ENCODE results near the gene NT5C1A.
A peak's percentile ranks its signal among the peaks of the same experiment; 100 is the strongest.

The NT5C1A gene

GRCh38 chr1:39681294-39681693 is 9.4 kb upstream of the NT5C1A start:
- no peaks in the 10 kb centered on the region; the same call in 1 of the 2 replicates for H3K9me3 ChIP-seq (ENCODE audit: control insufficient read depth, insufficient read depth, low read length)
- H3K9ac ChIP-seq (ENCODE audit: low read depth, low read length) = no peak overlapping the region
- no peaks in the 10 kb centered on the region for H3K36me3 ChIP-seq (ENCODE audit: insufficient read depth, low read length)
- H3K4me1 ChIP-seq (ENCODE audit: insufficient read depth, low read length) = no peaks in the 10 kb centered on the region

GRCh38 chr1:39680751-39681150 is 8.8 kb upstream of the NT5C1A start:
- Histone ChIP-seq H3K4me1 (ENCODE audit: insufficient read depth, low read length) (no peaks in the 10 kb centered on the region), H3K9ac (ENCODE audit: low read depth, low read length) (no peak overlapping the region), H3K36me3 (ENCODE audit: insufficient read depth, low read length) (no peaks in the 10 kb centered on the region), H3K9me3 (ENCODE audit: control insufficient read depth, insufficient read depth, low read length) (no peaks in the 10 kb centered on the region; the same call in 1 of the 2 replicates)

DNA sequence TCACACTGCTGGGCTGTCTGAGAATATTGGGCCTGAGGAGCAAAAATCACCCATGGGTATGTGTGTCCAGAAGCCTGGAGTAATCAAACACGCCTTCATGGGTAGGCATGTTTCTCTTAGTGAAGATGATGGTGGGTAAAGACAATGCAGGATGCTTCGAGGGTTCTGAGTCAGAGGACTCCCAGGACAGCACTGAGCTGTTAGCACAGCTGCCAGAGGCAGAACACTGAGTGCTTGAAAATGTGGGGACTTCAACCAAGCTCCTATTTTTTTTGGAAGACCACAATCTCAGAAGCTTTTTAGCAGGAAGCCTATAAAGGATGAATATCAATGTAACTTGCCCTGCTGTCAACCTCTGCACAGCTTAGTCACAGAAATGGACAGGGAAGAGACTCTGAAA is 7.9 kb upstream of the NT5C1A start:
- no peaks in the 10 kb centered on the region for H3K4me1 ChIP-seq (ENCODE audit: insufficient read depth, low read length)

DNA sequence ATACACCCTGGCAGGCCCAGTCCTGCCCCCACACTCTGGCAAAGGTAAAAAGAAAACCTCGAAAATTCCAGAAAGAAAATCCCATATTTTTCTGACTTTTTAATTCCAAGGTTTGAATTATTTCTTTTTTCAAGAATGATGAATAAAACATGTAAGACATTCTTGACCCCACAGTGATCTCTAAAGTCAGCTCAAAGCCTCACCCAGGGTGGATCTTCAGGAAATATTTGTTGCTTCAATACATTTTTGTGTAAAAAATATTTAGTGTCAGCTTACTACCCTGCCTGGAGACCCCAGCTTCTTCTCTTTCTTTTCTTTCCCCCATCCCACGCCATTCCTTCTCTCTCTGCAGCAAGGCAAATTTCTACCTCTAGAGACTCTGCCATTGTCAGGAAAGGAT is 7.0 kb upstream of the NT5C1A start:
- Histone ChIP-seq H3K36me3 (ENCODE audit: insufficient read depth, low read length) (no peaks in the 10 kb centered on the region), H3K9ac (ENCODE audit: low read depth, low read length) (no peak overlapping the region), H3K4me1 (ENCODE audit: insufficient read depth, low read length) (no peaks in the 10 kb centered on the region), H3K9me3 (ENCODE audit: control insufficient read depth, insufficient read depth, low read length) (no peaks in the 10 kb centered on the region; the same call in 1 of the 2 replicates)

More for the DNA sequence above, 7.9 kb upstream of the NT5C1A start:
- Histone ChIP-seq H3K9me3 (ENCODE audit: control insufficient read depth, insufficient read depth, low read length) (no peaks in the 10 kb centered on the region; the same call in 1 of the 2 replicates), H3K36me3 (ENCODE audit: insufficient read depth, low read length) (no peaks in the 10 kb centered on the region), H3K9ac (ENCODE audit: low read depth, low read length) (no peak overlapping the region)

DNA sequence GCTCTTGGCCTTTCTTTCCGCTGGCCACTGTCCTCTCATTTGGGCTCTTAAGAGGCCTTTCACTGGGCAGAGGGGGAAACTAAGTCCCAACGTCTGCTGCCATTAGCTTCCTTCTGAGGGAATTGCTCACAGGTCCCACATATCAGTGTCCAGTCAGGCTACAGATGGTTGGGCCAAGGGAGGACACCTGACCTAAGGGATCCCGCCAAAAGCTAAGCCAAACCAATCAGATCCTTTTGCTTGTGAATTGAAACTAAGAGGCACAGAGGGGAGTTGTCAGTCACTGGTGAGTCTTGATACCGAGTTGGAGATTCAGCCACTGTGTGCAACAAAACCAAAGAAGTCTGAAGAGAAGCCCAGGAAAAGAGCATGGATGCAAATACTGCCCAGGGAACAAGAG is 5.7 kb upstream of the NT5C1A start:
- H3K36me3 ChIP-seq (ENCODE audit: insufficient read depth, low read length) = no peaks in the 10 kb centered on the region
- no peaks in the 10 kb centered on the region for H3K4me1 ChIP-seq (ENCODE audit: insufficient read depth, low read length)
- no peak overlapping the region for H3K9ac ChIP-seq (ENCODE audit: low read depth, low read length)
- no peaks in the 10 kb centered on the region for H3K9me3 ChIP-seq (ENCODE audit: control insufficient read depth, insufficient read depth, low read length)

GRCh38 chr1:39676948-39677548 is 5.1 kb upstream of the NT5C1A start:
- Histone ChIP-seq H3K4me1 (ENCODE audit: insufficient read depth, low read length) (no peaks in the 10 kb centered on the region), H3K9me3 (ENCODE audit: control insufficient read depth, insufficient read depth, low read length) (no peaks in the 10 kb centered on the region), H3K36me3 (ENCODE audit: insufficient read depth, low read length) (no peaks in the 10 kb centered on the region), H3K9ac (ENCODE audit: low read depth, low read length) (no peak overlapping the region)

DNA sequence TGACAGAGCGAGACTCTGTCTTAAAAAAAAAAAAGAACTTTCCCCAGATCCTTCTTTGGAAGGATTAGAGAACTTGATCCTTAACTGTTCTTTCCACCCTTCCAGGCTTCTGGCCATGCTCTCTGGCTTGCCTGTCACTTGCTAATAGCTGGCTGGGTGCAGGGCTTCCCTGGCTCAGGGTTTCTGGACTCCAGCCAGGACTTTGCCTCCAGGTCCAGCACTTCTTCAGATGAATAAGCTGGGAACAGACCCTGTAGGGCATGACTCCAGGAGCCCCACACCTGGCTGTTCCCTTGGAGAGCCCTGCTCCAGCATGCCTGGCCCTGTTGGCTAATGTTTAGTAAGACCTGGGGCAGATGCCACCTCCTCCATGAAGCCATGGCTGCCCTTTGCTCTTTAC is 3.3 kb upstream of the NT5C1A start:
- no peaks in the 10 kb centered on the region for H3K4me1 ChIP-seq (ENCODE audit: insufficient read depth, low read length)
- no peaks in the 10 kb centered on the region for H3K9me3 ChIP-seq (ENCODE audit: control insufficient read depth, insufficient read depth, low read length)

DNA sequence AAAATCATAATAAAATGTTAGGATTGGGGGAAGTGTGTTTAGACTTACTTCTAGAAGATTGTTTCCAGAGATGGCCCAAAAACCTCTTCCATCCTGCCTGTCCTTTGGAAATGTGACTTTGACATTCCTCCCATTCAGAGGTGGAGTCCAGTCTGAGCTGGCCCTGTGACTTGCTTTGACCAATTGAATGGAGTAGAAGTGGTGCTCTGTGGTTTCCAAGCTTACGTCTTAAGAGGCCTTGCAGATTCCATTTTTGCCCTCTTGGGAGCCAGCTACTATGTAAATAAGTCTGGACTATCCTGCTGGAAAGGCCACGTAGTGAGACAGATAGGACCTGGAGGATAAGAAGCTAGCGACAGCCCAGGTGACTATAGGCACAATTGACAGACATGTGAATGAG is 1.3 kb upstream of the NT5C1A start:
- Histone ChIP-seq H3K9me3 (ENCODE audit: control insufficient read depth, insufficient read depth, low read length) (no peaks in the 10 kb centered on the region), H3K4me1 (ENCODE audit: insufficient read depth, low read length) (no peaks in the 10 kb centered on the region), H3K36me3 (ENCODE audit: insufficient read depth, low read length) (no peaks in the 10 kb centered on the region), H3K9ac (ENCODE audit: low read depth, low read length) (no peak overlapping the region)

More for the DNA sequence above, 3.3 kb upstream of the NT5C1A start:
- Histone ChIP-seq H3K36me3 (ENCODE audit: insufficient read depth, low read length) (no peaks in the 10 kb centered on the region), H3K9ac (ENCODE audit: low read depth, low read length) (no peak overlapping the region)

GRCh38 chr1:39672551-39672947 is 642 bp upstream of the NT5C1A start:
- no peaks in the 10 kb centered on the region for H3K9me3 ChIP-seq (ENCODE audit: control insufficient read depth, insufficient read depth, low read length)
- H3K9ac ChIP-seq (ENCODE audit: low read depth, low read length) = peak overlapping the region; percentile 23; the same call in 1 of the 2 replicates
- H3K4me1 ChIP-seq (ENCODE audit: insufficient read depth, low read length) = no peaks in the 10 kb centered on the region
- no peaks in the 10 kb centered on the region for H3K36me3 ChIP-seq (ENCODE audit: insufficient read depth, low read length)

GRCh38 chr1:39671433-39671792 is 494 bp downstream of the NT5C1A start:
- Histone ChIP-seq H3K36me3 (ENCODE audit: insufficient read depth, low read length) (no peaks in the 10 kb centered on the region), H3K9ac (ENCODE audit: low read depth, low read length) (peak overlapping the region; percentile 27; the same call in 1 of the 2 replicates), H3K9me3 (ENCODE audit: control insufficient read depth, insufficient read depth, low read length) (no peaks in the 10 kb centered on the region), H3K4me1 (ENCODE audit: insufficient read depth, low read length) (no peaks in the 10 kb centered on the region)

DNA sequence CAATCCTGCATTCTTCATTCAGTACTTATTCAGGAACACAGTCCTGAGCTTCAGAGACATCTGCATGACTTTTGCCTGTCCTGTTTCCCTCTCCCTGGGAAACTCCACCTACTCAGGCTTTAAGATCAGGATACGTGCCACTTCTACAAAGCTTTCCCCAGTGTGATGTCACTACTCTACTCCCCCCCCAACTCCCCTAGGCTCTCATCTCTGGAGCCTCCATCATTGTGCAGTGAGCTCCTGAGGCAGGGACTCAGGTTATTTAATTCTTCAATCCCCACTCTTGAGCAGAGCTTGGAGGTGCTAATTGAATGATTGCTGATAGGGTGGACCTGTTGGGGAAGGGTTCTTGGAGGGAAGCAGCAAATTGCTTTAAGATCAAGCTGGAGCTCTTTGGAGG is 1.2 kb downstream of the NT5C1A start:
- Histone ChIP-seq H3K9ac (ENCODE audit: low read depth, low read length) (no peak overlapping the region), H3K36me3 (ENCODE audit: insufficient read depth, low read length) (no peaks in the 10 kb centered on the region), H3K4me1 (ENCODE audit: insufficient read depth, low read length) (no peaks in the 10 kb centered on the region), H3K9me3 (ENCODE audit: control insufficient read depth, insufficient read depth, low read length) (no peaks in the 10 kb centered on the region)

DNA sequence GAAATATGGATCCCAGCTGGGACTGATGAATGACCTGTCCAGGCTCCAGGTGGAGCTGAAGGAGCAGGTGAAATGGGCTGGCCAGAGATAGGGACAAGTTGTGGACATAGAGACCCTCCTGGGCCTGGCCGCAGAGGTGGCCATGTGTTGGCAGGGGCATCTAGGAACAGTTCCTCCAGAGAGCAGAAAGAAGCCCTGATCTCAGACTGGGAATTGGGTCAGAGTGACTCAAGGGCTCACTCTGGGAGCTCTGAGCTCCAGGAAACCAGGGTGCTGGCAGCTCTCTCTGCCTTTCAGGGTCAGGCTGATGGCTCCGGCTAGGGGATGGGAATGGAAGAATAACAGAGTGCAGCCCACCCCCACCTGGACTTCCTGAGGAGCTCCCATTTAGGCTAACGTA is 3.0 kb downstream of the NT5C1A start:
- Histone ChIP-seq H3K4me1 (ENCODE audit: insufficient read depth, low read length) (no peaks in the 10 kb centered on the region), H3K9me3 (ENCODE audit: control insufficient read depth, insufficient read depth, low read length) (no peaks in the 10 kb centered on the region), H3K9ac (ENCODE audit: low read depth, low read length) (no peak overlapping the region), H3K36me3 (ENCODE audit: insufficient read depth, low read length) (no peaks in the 10 kb centered on the region)

DNA sequence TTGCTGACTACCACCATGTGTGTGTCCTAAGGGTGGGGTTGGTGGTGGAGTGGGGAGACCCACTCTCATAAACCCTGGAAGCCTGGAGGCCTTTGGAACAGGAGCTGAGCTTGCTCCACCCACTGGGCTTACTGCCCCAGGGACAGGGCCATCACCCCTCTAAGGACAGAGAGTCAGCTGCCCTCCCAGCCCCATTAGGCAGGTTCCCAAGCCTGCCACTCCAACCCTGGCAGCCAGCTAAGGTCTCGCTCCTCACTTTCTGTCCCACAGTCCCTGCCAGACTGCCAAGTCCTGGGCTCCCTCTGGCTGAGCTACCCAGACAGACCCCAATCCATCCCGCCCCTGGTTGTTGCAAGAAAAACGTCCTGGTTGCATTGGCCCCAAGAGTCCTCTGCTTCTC is 3.8 kb downstream of the NT5C1A start:
- Histone ChIP-seq H3K9ac (ENCODE audit: low read depth, low read length) (no peak overlapping the region), H3K4me1 (ENCODE audit: insufficient read depth, low read length) (no peaks in the 10 kb centered on the region), H3K36me3 (ENCODE audit: insufficient read depth, low read length) (no peaks in the 10 kb centered on the region), H3K9me3 (ENCODE audit: control insufficient read depth, insufficient read depth, low read length) (no peaks in the 10 kb centered on the region)

- H3K9me3 ChIP-seq (ENCODE audit: control insufficient read depth, insufficient read depth, low read length) = no peaks in the 10 kb centered on the region
- H3K4me1 ChIP-seq (ENCODE audit: insufficient read depth, low read length) = no peaks in the 10 kb centered on the region
- no peaks in the 10 kb centered on the region for H3K36me3 ChIP-seq (ENCODE audit: insufficient read depth, low read length)
- H3K9ac ChIP-seq (ENCODE audit: low read depth, low read length) = no peak overlapping the region
These were observed 5.1 kb downstream of the NT5C1A start for GRCh38 chr1:39666772-39667171.

DNA sequence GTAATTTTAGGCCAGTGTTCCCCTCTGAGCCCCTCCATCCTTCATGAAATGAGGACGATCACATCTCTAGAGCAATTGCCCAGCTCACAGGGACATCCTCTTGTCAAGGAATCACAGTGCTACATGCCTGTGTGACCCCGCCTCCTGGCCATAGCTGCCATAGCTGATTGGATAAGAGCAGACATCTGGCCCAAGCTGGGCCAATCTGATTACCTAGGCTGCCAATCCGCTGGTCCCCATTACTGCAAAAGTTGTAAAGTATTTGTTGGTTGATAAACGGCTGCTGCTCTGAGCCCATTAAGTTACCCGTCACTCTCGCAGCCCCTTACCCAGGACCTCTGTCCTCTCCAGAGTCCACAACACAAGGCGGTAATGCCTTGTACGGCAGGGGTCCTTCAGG is 8.3 kb downstream of the NT5C1A start:
- H3K9me3 ChIP-seq (ENCODE audit: control insufficient read depth, insufficient read depth, low read length) = no peaks in the 10 kb centered on the region
- H3K36me3 ChIP-seq (ENCODE audit: insufficient read depth, low read length) = no peaks in the 10 kb centered on the region
- no peak overlapping the region for H3K9ac ChIP-seq (ENCODE audit: low read depth, low read length)
- H3K4me1 ChIP-seq (ENCODE audit: insufficient read depth, low read length) = no peaks in the 10 kb centered on the region

DNA sequence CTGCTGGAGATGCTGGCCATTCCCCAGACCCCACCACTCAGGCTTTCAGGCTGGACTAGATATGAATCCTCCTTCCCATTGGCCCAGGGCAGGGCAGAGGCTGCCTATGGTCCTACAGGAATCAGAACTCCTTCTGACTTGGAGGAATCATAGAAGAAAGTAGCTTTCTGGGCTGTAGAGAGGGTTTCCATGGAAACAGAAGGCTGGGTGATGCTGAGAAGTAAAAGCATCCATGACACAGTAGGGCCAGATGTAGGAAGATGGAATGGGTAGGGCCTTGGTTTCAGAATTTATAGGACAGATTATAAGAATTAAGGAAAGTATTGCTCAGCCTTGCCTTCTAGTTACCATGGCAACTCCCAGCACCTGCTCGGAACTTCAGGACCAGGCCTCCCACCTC is 9.0 kb downstream of the NT5C1A start:
- H3K9me3 ChIP-seq (ENCODE audit: control insufficient read depth, insufficient read depth, low read length) = no peaks in the 10 kb centered on the region
- H3K4me1 ChIP-seq (ENCODE audit: insufficient read depth, low read length) = no peaks in the 10 kb centered on the region
- H3K9ac ChIP-seq (ENCODE audit: low read depth, low read length) = no peak overlapping the region
- no peaks in the 10 kb centered on the region for H3K36me3 ChIP-seq (ENCODE audit: insufficient read depth, low read length)
